ENCODE data around the gene GDPD2.

GDPD2 gene

DNA sequence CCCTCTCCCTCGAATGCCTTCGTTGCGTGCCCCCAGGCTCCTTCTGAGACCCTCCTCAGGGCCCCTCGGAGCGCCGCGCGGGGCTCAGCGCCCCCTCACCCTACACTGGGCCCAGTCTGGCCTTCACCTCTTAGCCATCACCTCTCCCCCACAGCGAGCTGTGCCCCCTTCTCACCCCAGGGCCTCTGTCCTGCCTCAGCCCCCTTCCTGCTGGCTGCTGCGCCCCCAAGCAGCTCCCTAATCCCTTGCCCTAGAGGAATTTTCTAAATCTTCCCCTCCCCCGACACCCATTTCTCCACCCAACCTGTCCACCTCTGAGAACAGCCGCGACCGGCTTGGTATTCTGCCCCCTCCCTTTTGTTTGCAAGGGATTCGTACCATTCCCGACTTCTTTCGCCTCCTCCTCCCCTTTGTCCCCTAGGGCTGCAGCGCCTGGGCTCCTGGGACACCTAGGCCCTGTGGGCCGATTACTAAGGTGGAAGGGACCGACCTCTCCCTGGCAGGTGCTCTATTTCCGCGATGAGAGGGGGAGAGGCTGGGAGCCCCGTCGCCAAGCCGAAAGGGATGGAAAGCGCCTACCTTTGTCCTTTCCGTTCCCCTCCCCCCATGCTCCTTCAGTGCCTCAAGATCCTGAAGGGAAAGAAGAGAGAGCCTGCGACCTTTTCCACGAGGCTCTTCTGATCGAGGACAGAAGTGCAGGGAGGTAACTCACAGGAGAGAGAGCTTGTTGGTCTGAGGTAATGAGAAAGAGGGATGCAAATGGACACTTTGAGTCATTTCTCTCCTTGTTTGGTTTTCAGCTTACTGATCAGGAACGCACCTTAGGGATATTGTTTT, 32.5 kb downstream of the GDPD2 start:
- H3K9ac ChIP-seq (ENCODE audit: low read depth, low read length) = peak overlapping the region; percentile 97
- peaks cover 29% of the 10 kb centered on the region for H3K36me3 ChIP-seq (ENCODE audit: insufficient read depth, low read depth, low read length)
- no peaks in the 10 kb centered on the region for H3K9me3 ChIP-seq (ENCODE audit: insufficient read depth, low read depth, low read length)
- H3K4me3 ChIP-seq (ENCODE audit: low read length) = peak overlapping the region; percentile 96
- peaks cover 9% of the 10 kb centered on the region; the same call in 1 of the 2 replicates for H3K4me1 ChIP-seq (ENCODE audit: insufficient read depth, low read length)
- peak overlapping the region; percentile 91 for H3K27ac ChIP-seq (ENCODE audit: low read length)
- no peaks in the 10 kb centered on the region for H3K27me3 ChIP-seq (ENCODE audit: insufficient read depth, low read length)

DNA sequence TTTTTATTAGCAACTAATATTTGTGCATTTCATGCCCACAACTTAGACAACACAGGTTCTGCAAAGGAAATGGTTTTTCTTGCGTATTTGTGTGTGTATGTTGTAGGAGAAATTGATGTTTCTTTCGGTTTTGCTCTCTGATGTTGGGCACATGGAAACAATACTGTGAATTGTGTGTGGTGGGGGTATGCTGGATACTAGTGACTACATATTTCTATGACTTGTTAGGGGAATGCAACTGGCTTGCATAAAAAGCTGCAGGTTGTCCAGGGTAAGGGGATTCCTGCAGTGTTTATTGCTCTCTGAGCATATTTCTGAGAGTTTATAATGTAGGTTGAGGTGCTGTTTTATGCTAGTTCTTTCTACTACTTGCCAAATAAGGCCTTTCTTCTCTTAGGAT, 33.1 kb downstream of the GDPD2 start:
- H3K36me3 ChIP-seq (ENCODE audit: insufficient read depth, low read depth, low read length) = peaks cover 36% of the 10 kb centered on the region
- peak overlapping the region; percentile 91 for H3K27ac ChIP-seq (ENCODE audit: low read length)
- no peaks in the 10 kb centered on the region for H3K9me3 ChIP-seq (ENCODE audit: insufficient read depth, low read depth, low read length)
- peak overlapping the region; percentile 97 for H3K9ac ChIP-seq (ENCODE audit: low read depth, low read length)
- peaks cover 9% of the 10 kb centered on the region; the same call in 1 of the 2 replicates for H3K4me1 ChIP-seq (ENCODE audit: insufficient read depth, low read length)
- no peaks in the 10 kb centered on the region for H3K27me3 ChIP-seq (ENCODE audit: insufficient read depth, low read length)
- H3K4me3 ChIP-seq (ENCODE audit: low read length) = peak overlapping the region; percentile 96

DNA sequence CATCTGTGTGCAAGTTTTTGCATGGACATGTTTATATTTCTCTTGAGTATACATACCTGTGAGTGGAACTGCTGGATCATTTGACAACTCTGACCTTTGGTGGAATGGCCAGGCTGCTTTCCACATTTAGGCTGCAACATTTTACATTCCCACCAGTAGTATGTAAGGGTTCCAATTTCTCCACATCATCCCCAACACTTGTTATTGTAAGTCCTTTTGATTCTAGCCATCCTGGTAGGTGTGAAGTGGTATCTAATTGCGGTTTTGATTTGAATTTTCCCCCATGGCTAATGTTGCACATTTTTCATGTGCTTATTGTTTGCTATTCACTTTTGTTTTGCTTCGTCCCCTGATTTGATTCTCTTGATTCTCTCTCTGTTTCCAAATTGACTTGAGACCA, 37.9 kb downstream of the GDPD2 start:
- Histone ChIP-seq H3K27me3 (ENCODE audit: insufficient read depth, low read length) (no peaks in the 10 kb centered on the region), H3K9ac (ENCODE audit: low read depth, low read length) (no peak overlapping the region), H3K36me3 (ENCODE audit: insufficient read depth, low read depth, low read length) (peaks cover 36% of the 10 kb centered on the region), H3K9me3 (ENCODE audit: insufficient read depth, low read depth, low read length) (no peaks in the 10 kb centered on the region), H3K4me1 (ENCODE audit: insufficient read depth, low read length) (peaks cover 6% of the 10 kb centered on the region; the same call in 1 of the 2 replicates), H3K4me3 (ENCODE audit: low read length) (no peak overlapping the region), H3K27ac (ENCODE audit: low read length) (no peak overlapping the region)

DNA sequence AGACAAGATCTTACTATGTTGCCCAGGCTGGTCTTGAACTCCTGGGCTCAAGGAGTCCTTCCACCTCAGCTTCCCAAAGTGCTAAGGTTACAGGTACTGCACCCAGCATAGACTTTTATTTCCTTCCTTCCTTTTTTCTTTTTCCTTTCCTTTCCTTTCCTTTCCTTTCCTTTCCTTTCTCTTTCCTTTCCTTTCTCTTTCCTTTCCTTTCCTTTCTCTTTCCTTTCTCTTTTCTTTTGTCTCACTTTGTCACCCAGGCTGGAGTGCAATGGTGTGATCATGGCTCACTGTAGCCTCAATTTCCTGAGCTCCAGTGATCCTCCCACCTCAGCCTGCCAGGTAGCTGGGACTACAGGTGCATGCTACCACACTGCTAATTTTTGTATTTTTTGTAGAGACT, 40.9 kb downstream of the GDPD2 start:
- Histone ChIP-seq H3K9ac (ENCODE audit: low read depth, low read length) (no peak overlapping the region), H3K36me3 (ENCODE audit: insufficient read depth, low read depth, low read length) (peaks cover 27% of the 10 kb centered on the region; the same call in 1 of the 2 replicates), H3K9me3 (ENCODE audit: insufficient read depth, low read depth, low read length) (no peaks in the 10 kb centered on the region), H3K27ac (ENCODE audit: low read length) (no peak overlapping the region), H3K4me3 (ENCODE audit: low read length) (no peak overlapping the region), H3K27me3 (ENCODE audit: insufficient read depth, low read length) (no peaks in the 10 kb centered on the region), H3K4me1 (ENCODE audit: insufficient read depth, low read length) (no peaks in the 10 kb centered on the region)

DNA sequence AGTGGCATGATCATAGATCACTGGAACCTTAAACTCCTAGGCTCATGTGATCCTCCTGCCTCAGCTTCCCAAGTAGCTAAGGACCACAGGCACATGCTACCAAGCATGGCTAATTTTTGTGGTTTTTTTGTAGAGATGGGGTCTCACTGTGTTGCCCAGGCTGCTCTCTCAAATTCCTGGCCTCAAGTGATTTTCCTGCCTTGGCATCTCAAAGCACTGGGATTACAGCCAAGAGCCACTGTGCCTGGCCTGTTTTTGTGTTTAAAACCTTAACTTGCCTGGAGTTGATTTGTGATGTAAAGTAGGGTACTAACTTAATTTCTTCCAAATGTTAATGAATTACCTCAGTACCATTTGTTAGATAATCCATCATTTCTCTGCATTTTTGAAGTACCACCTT, 43.9 kb downstream of the GDPD2 start:
- Histone ChIP-seq H3K4me3 (ENCODE audit: low read length) (no peak overlapping the region), H3K9me3 (ENCODE audit: insufficient read depth, low read depth, low read length) (no peaks in the 10 kb centered on the region), H3K27ac (ENCODE audit: low read length) (no peak overlapping the region), H3K27me3 (ENCODE audit: insufficient read depth, low read length) (no peaks in the 10 kb centered on the region), H3K36me3 (ENCODE audit: insufficient read depth, low read depth, low read length) (peaks cover 10% of the 10 kb centered on the region), H3K9ac (ENCODE audit: low read depth, low read length) (no peak overlapping the region), H3K4me1 (ENCODE audit: insufficient read depth, low read length) (no peaks in the 10 kb centered on the region)

DNA sequence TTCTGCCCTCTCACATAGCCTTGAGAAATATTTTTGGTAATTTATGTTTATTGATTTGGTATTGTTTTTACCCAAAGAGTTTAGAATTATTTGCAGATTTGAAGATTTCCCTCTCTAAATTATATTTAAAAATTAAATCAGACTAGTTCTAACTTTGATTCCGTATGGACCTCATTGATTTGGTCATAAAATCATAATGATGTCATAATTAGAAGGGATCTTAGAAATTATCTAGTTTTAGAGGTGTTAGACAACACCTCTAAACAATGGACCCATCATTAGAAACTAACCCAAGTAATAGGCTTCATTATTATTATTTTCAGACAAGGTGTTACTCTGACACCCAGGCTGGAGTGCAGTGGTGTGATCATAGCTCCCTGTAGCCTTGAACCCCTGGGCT, 45.6 kb downstream of the GDPD2 start:
- no peaks in the 10 kb centered on the region for H3K9me3 ChIP-seq (ENCODE audit: insufficient read depth, low read depth, low read length)
- H3K27ac ChIP-seq (ENCODE audit: low read length) = no peak overlapping the region
- no peaks in the 10 kb centered on the region for H3K27me3 ChIP-seq (ENCODE audit: insufficient read depth, low read length)
- H3K4me1 ChIP-seq (ENCODE audit: insufficient read depth, low read length) = 0 out of 2 replicates have a peak, but pooled peaks cover 2% of the 10 kb centered on the region
- H3K36me3 ChIP-seq (ENCODE audit: insufficient read depth, low read depth, low read length) = peaks cover 10% of the 10 kb centered on the region
- no peak overlapping the region for H3K4me3 ChIP-seq (ENCODE audit: low read length)
- no peak overlapping the region for H3K9ac ChIP-seq (ENCODE audit: low read depth, low read length)

DNA sequence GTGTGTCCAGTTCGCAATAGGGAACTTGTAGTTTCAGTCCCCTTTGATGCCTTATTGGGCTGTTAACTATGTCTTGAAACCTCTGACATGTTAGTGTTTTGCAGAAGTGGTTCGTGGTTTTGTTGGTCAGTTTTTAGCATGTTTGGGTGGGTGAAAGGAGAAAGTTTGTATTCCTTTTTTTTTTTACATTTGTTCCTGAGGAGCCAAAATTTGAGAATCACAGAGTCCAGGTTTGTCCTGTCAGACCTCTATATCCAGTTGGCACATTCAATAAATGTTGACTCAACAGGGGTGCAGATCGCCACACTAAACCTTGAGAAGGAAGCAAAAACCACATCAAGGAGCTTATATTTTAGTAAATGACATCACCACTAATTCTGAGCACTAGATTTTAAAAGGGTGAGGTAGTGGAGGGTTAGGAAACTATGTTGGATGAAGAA, 47.8 kb downstream of the GDPD2 start:
- H3K9ac ChIP-seq (ENCODE audit: low read depth, low read length) = no peak overlapping the region
- H3K4me1 ChIP-seq (ENCODE audit: insufficient read depth, low read length) = peaks cover 2% of the 10 kb centered on the region; the same call in 1 of the 2 replicates
- no peaks in the 10 kb centered on the region for H3K9me3 ChIP-seq (ENCODE audit: insufficient read depth, low read depth, low read length)
- no peaks in the 10 kb centered on the region for H3K27me3 ChIP-seq (ENCODE audit: insufficient read depth, low read length)
- no peak overlapping the region for H3K27ac ChIP-seq (ENCODE audit: low read length)
- H3K4me3 ChIP-seq (ENCODE audit: low read length) = no peak overlapping the region
- H3K36me3 ChIP-seq (ENCODE audit: insufficient read depth, low read depth, low read length) = peaks cover 10% of the 10 kb centered on the region

DNA sequence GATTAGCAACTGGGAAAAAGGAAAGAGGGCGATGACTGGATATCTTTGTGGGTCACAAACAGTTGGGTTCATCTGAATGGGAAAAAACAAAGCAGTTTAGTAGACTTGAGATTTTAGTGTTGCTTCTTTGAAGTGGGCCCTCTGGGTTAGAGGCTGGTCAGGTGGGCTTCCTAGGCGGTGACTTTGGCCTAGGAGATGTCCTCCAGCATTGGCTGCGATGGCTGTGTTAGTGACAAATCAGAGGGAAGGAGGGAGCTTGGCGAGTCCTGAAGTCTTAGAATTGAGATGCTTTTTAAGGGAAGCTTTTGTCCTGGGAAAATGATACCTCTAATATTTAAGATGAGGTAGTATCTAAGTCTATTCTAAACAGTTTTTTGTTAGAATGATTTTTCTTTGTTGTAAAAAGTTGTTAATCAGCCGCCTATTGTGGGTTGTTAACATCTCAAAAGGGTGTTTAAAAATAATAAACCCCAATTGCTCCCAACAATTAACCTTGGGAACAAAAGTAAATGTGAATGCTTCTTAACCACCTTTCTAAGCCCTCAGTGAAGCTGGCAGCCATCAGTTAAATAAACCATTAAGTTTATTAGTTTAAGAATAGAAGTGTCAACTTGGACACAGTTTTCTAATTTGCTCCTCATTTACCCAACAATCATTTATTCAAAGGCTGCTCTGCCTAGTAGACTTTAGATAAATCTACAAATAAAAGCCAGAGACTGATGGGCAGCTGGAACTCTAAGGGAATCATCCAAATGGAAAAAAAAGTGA, 53.2 kb downstream of the GDPD2 start:
- H3K4me3 ChIP-seq (ENCODE audit: low read length) = peak overlapping the region; percentile 52; the same call in 1 of the 2 replicates
- H3K27ac ChIP-seq (ENCODE audit: low read length) = peak overlapping the region; percentile 14
- H3K9me3 ChIP-seq (ENCODE audit: insufficient read depth, low read depth, low read length) = no peaks in the 10 kb centered on the region
- H3K36me3 ChIP-seq (ENCODE audit: insufficient read depth, low read depth, low read length) = peaks cover 23% of the 10 kb centered on the region; the same call in 1 of the 2 replicates
- H3K27me3 ChIP-seq (ENCODE audit: insufficient read depth, low read length) = no peaks in the 10 kb centered on the region
- peaks cover 45% of the 10 kb centered on the region for H3K4me1 ChIP-seq (ENCODE audit: insufficient read depth, low read length)
- H3K9ac ChIP-seq (ENCODE audit: low read depth, low read length) = peak overlapping the region; percentile 60; the same call in 1 of the 2 replicates

DNA sequence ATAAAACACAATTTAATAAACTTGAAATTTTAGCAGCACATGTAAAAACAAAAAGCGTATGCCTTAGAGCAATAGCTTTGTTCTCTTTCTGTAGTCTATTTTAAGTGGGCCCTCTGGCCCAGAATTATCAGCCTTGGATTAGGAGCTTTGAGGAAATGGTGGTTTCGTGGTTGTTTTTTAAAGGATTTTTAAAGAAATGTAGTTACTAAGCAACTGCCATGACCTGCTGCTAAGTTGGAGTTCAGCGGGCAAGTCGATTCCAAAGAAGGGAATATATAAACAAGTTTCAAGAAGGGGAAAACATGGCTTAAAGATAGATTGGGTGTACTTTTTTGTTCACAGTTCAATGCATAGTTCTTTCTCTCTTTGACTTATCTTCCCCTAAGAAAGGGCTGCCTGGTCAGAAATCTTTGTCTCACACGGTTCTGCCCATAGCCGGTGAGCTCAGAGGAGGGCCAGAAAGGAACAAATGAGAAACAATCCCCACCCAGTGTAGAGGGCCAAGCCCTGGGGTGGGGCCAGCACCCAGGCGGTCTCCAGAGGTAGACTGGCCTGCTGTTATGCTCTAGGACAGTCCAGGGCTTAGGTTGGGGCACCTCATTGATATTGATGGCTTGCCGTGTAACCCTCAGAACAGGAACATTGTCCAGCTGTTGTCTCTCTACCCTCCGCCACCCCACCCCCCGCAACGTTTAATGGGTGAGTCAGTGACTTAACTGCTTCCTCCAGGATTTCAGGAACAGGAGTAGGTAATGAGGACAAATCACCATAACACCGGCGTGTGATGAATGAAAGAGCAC, 54.0 kb downstream of the GDPD2 start:
- no peaks in the 10 kb centered on the region for H3K9me3 ChIP-seq (ENCODE audit: insufficient read depth, low read depth, low read length)
- H3K27ac ChIP-seq (ENCODE audit: low read length) = peak overlapping the region; percentile 14
- peaks cover 45% of the 10 kb centered on the region for H3K4me1 ChIP-seq (ENCODE audit: insufficient read depth, low read length)
- H3K9ac ChIP-seq (ENCODE audit: low read depth, low read length) = peak overlapping the region; percentile 60
- peaks cover 31% of the 10 kb centered on the region for H3K36me3 ChIP-seq (ENCODE audit: insufficient read depth, low read depth, low read length)
- peak overlapping the region; percentile 52 for H3K4me3 ChIP-seq (ENCODE audit: low read length)
- H3K27me3 ChIP-seq (ENCODE audit: insufficient read depth, low read length) = no peaks in the 10 kb centered on the region

DNA sequence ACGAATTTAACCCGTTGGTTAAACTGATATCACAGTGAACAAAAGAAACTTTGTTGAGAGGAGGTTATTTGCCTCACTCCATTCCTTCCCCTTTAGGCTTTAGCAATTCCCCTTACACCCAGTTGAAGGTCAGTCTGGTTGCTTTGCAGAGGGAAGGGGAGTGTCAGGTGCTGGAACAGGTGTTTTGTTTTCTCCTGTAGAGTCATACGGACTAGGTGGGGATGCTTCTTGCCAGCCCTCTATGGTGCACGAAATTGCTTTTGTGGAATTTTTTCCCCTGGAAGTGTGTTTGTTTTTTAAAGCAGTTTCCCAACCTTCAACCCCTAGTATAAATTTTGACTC, 54.6 kb downstream of the GDPD2 start:
- peaks cover 45% of the 10 kb centered on the region for H3K4me1 ChIP-seq (ENCODE audit: insufficient read depth, low read length)
- peaks cover 34% of the 10 kb centered on the region for H3K36me3 ChIP-seq (ENCODE audit: insufficient read depth, low read depth, low read length)
- H3K9ac ChIP-seq (ENCODE audit: low read depth, low read length) = peak overlapping the region; percentile 60
- H3K9me3 ChIP-seq (ENCODE audit: insufficient read depth, low read depth, low read length) = no peaks in the 10 kb centered on the region
- peak overlapping the region; percentile 14 for H3K27ac ChIP-seq (ENCODE audit: low read length)
- no peaks in the 10 kb centered on the region for H3K27me3 ChIP-seq (ENCODE audit: insufficient read depth, low read length)
- peak overlapping the region; percentile 52 for H3K4me3 ChIP-seq (ENCODE audit: low read length)

DNA sequence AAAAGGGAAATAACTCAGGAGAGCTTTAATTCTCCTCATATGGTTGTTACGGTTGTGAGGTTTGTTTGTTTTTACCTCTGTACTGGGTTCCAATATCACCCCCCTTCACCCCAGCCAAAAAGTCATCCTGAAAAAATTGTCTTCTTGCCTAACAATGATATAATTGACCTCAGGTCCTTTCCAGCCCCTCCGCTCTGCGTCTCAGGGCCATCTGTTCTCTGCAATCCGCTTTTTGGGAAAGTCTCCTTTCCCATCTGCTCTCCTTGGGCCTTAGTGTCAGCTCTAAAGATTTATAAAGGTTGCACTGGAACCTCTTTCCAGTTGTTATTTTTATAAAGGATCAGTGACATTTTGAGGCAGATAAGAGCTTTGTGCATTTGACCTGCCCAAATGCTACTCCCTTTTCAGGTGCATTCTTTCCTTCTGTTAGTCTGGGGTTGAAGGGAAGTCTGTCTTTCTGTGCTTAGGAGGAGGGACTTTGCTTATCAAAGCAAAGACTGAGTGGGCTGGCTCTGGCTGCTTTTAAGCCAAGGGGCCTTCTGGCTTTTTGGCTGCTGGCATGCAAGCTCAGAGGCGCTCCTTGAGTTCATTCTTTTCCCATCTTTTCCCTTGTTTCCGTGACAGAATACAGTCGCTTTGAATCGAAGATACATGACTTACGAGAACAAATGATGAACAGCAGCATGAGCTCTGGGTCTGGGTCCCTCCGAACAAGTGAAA, 55.6 kb downstream of the GDPD2 start:
- H3K4me1 ChIP-seq (ENCODE audit: insufficient read depth, low read length) = peaks cover 43% of the 10 kb centered on the region
- H3K9me3 ChIP-seq (ENCODE audit: insufficient read depth, low read depth, low read length) = no peaks in the 10 kb centered on the region
- H3K9ac ChIP-seq (ENCODE audit: low read depth, low read length) = no peak overlapping the region
- peaks cover 39% of the 10 kb centered on the region for H3K36me3 ChIP-seq (ENCODE audit: insufficient read depth, low read depth, low read length)
- 0 out of 2 replicates have a peak overlapping the region, but pooled peaks have one; percentile 52 for H3K4me3 ChIP-seq (ENCODE audit: low read length)
- H3K27me3 ChIP-seq (ENCODE audit: insufficient read depth, low read length) = no peaks in the 10 kb centered on the region
- H3K27ac ChIP-seq (ENCODE audit: low read length) = no peak overlapping the region
